GM23338 (cell line): ENCODE data around the gene BEND4. TPM values are rescaled to one million over a fixed set of nuclear protein-coding genes. Genes with fewer than 3 reads are reported as not detected.

ENCODE experiments used
- ATAC-seq: fragments of 200-7000 bp; cut with Tn5 transposase; 3 replicates; pipeline ENCODE4 v1.9.1; 2020
- DNase-seq: peaks from one replicate; pipeline ENCODE4 v3.0.0-alpha.2; 2015; ENCODE audit warnings: low spot score
- H2AFZ ChIP-seq: fragments of 200-600 bp; sonication (generic); 2 replicates; pipeline ENCODE4 v1.8.0; 2016; ENCODE audit warnings: antibody characterized with exemption, mild to moderate bottlenecking, moderate library complexity
- H3F3A ChIP-seq: fragments of 200-600 bp; sonication (generic); replicated peaks from 2 replicates; pipeline ENCODE4 v1.8.0; 2017; ENCODE audit warnings: antibody characterized with exemption, mixed run types, low read depth
- H3K27ac ChIP-seq: fragments of 200-600 bp; sonication (generic); 2 replicates; pipeline ENCODE4 v1.6.1; 2016; ENCODE audit warnings: low read depth
- H3K27me3 ChIP-seq: fragments of 200-600 bp; sonication (generic); 2 replicates; pipeline ENCODE4 v1.8.0; 2016; ENCODE audit warnings: mild to moderate bottlenecking, mixed run types, moderate library complexity; ENCODE audit not compliant: insufficient read depth
- H3K36me3 ChIP-seq: fragments of 200-600 bp; sonication (generic); 2 replicates; pipeline ENCODE4 v1.8.0; 2016; ENCODE audit warnings: mild to moderate bottlenecking; ENCODE audit not compliant: insufficient read depth
- H3K4me1 ChIP-seq: fragments of 200-600 bp; sonication (generic); 2 replicates; pipeline ENCODE4 v1.8.0; 2016; ENCODE audit warnings: mild to moderate bottlenecking, moderate library complexity; ENCODE audit not compliant: insufficient read depth
- H3K4me2 ChIP-seq: fragments of 200-600 bp; sonication (generic); 2 replicates; pipeline ENCODE4 v1.7.1; 2017; ENCODE audit warnings: mixed run types
- H3K4me3 ChIP-seq: fragments of 200-600 bp; sonication (generic); 2 replicates; pipeline ENCODE4 v1.6.1; 2016; ENCODE audit warnings: mixed run types
- H3K79me2 ChIP-seq: fragments of 200-600 bp; sonication (generic); replicated peaks from 2 replicates; pipeline ENCODE4 v1.8.0; 2017; ENCODE audit warnings: mild to moderate bottlenecking; ENCODE audit not compliant: insufficient read depth
- H3K9me2 ChIP-seq: fragments of 200-600 bp; sonication (generic); 2 replicates; pipeline ENCODE4 v1.8.0; 2017; ENCODE audit not compliant: insufficient read depth
- H4K20me1 ChIP-seq: fragments of 200-600 bp; sonication (generic); replicated peaks from 2 replicates; pipeline ENCODE4 v1.8.0; 2017; ENCODE audit warnings: mild to moderate bottlenecking; ENCODE audit not compliant: insufficient read depth
- H3K27ac Mint-ChIP-seq: 2 replicates; pipeline ENCODE4 v1.8.0; 2020; ENCODE audit warnings: inconsistent platforms, mild to moderate bottlenecking, moderate library complexity, mixed read lengths
- H3K27me3 Mint-ChIP-seq: 3 replicates; pipeline ENCODE4 v1.8.0; 2022; ENCODE audit warnings: low read depth, mild to moderate bottlenecking, moderate library complexity, mixed read lengths, inconsistent platforms; ENCODE audit not compliant: insufficient read depth, poor library complexity
- H3K36me3 Mint-ChIP-seq: 3 replicates; pipeline ENCODE4 v1.8.0; 2021; ENCODE audit warnings: low read depth, mild to moderate bottlenecking, inconsistent platforms, moderate library complexity, mixed read lengths
- H3K4me1 Mint-ChIP-seq: 3 replicates; pipeline ENCODE4 v1.8.0; 2020; ENCODE audit warnings: mild to moderate bottlenecking, inconsistent platforms, mixed read lengths
- H3K4me3 Mint-ChIP-seq: 3 replicates; pipeline ENCODE4 v1.8.0; 2021; ENCODE audit warnings: moderate library complexity, mild to moderate bottlenecking, inconsistent platforms, mixed read lengths
- H3K9me3 Mint-ChIP-seq: 3 replicates; pipeline ENCODE4 v1.8.0; 2020; ENCODE audit warnings: moderate library complexity, mild to moderate bottlenecking, inconsistent platforms, mixed read lengths
- CREB1 ChIP-seq: fragments of 250-450 bp; sonication (Bioruptor Pico); IDR thresholded peaks from 2 replicates; pipeline ENCODE4 v1.5.0; 2020; ENCODE audit warnings: low read depth, mild to moderate bottlenecking, moderate library complexity
- EZH2 ChIP-seq: fragments of 200-600 bp; sonication (generic); IDR thresholded peaks from one replicate; pipeline ENCODE4 v1.8.0; 2017; ENCODE audit warnings: antibody characterized with exemption, mild to moderate bottlenecking, low read depth; ENCODE audit not compliant: unreplicated experiment
- NANOG ChIP-seq: IDR thresholded peaks from 2 replicates; pipeline ENCODE4 v1.6.1; 2016; ENCODE audit warnings: antibody characterized with exemption, borderline replicate concordance
- POLR2AphosphoS5 ChIP-seq: IDR thresholded peaks from 2 replicates; pipeline ENCODE4 v1.6.1; 2016; ENCODE audit warnings: antibody characterized with exemption, low read depth
- REST ChIP-seq: IDR thresholded peaks from one replicate; pipeline ENCODE4 v1.6.1; 2018; ENCODE audit warnings: antibody characterized with exemption; ENCODE audit not compliant: unreplicated experiment
- ZNF114 ChIP-seq: fragments of 250-450 bp; sonication (Bioruptor Pico); IDR thresholded peaks from 2 replicates; pipeline ENCODE4 v1.5.0; 2020; ENCODE audit warnings: mild to moderate bottlenecking, moderate library complexity
- ZNF331 ChIP-seq: fragments of 250-450 bp; sonication (Bioruptor Pico); IDR thresholded peaks from 2 replicates; pipeline ENCODE4 v1.5.0; 2020; ENCODE audit warnings: low read depth, mild to moderate bottlenecking, moderate library complexity
- ZNF462 ChIP-seq: fragments of 250-450 bp; sonication (Bioruptor Pico); IDR thresholded peaks from 2 replicates; pipeline ENCODE4 v1.5.0; 2020; ENCODE audit warnings: mild to moderate bottlenecking, moderate library complexity
- polyA plus RNA-seq: library from polyadenylated mRNA; unstranded; fragments of >200 nt; fragmentation: Nextera tagmentation; extraction: Ambion mirVana; gene quantifications from 2 replicates; pipeline ENCODE4 v1.2.1, GENCODE V29; 2016
- total RNA-seq: library from RNA; depleted of rRNA; stranded (reverse); fragments of >200 nt; shearing (Covaris generic); gene quantifications from 2 replicates; pipeline ENCODE4 v1.2.3, GENCODE V29; 2014

The BEND4 gene
- total and polyA plus RNA-seq, 2 experiments from 2014 or later: 13.5 to 60.2 TPM

DNA sequence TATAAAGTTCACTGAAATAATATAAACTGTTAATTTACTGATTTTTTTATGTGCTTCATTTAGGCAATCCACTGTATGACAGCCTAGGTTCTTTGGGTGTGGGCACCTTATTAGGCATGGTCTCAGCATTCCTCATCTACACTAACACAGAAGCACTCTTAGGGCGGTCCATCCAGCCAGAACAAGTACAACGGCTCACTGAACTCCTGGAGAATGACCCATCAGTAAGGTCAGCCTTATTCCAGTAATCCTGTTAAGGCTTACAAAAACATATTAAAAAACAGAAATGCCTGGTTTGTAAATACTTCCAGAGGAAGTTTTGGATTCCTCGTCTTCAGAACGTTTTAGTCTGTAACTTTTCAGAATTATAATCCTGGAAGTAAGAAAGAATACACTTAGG, 82.0 kb downstream of the BEND4 start:
- Mint-ChIP-seq H3K27me3 (no peaks in the 10 kb centered on the region), H3K27ac (no peak overlapping the region), H3K4me3 (no peak overlapping the region), H3K36me3 (peaks cover 16% of the 10 kb centered on the region; the same call in 2 of the 3 replicates), H3K9me3 (no peaks in the 10 kb centered on the region), H3K4me1 (no peaks in the 10 kb centered on the region)
- Histone ChIP-seq H3K4me1 (no peaks in the 10 kb centered on the region), H3K27me3 (no peaks in the 10 kb centered on the region), H3K36me3 (no peaks in the 10 kb centered on the region), H2AFZ (no peak overlapping the region), H3K79me2 (no peaks in the 10 kb centered on the region), H3K27ac (no peak overlapping the region), H3K9me2 (no peaks in the 10 kb centered on the region), H4K20me1 (no peaks in the 10 kb centered on the region), H3K4me2 (no peak overlapping the region), H3K4me3 (no peak overlapping the region), H3F3A (no peaks in the 10 kb centered on the region)
- ATAC-seq: no peak
- no peak for DNase-seq
- TF ChIP-seq REST (no peak), ZNF331 (CRISPR knock-in tag) (no peak), EZH2 (no peak), POLR2AphosphoS5 (no peak)

DNA sequence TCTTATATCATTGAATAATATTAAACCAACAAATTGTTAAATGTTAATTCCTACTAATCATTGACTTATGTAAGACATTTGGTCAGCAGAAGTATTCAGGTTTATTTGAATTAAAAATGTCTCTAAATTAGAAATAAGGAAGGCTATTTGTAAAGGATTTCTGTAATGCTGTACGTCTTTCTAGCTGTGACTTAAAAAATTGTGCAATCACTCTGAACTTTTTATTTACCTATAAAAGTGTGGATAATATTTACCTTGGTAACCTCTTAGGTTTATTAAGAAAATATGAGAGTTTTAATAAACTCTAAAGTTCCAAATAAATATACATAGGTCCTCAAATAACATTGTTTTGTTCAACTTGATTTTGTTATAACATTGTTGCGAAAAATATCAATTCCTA, 85.2 kb downstream of the BEND4 start:
- no peaks in the 10 kb centered on the region for H3K4me1 Mint-ChIP-seq
- no peaks in the 10 kb centered on the region for H3K79me2 ChIP-seq
- peaks cover 9% of the 10 kb centered on the region; the same call in 2 of the 3 replicates for H3K36me3 Mint-ChIP-seq
- no peak for DNase-seq
- H3K27ac ChIP-seq: no peak overlapping the region
- no peaks in the 10 kb centered on the region for H4K20me1 ChIP-seq
- no peaks in the 10 kb centered on the region for H3K36me3 ChIP-seq
- no peaks in the 10 kb centered on the region for H3K27me3 Mint-ChIP-seq
- no peaks in the 10 kb centered on the region for H3K4me1 ChIP-seq
- H3K4me2 ChIP-seq: no peak overlapping the region
- no peak overlapping the region for H3K4me3 Mint-ChIP-seq
- ATAC-seq: no peak
- no peaks in the 10 kb centered on the region for H3K9me3 Mint-ChIP-seq
- H3K27me3 ChIP-seq: no peaks in the 10 kb centered on the region
- H3F3A ChIP-seq: no peaks in the 10 kb centered on the region
- H3K27ac Mint-ChIP-seq: no peak overlapping the region
- TF ChIP-seq EZH2: no peak
- no peak for TF ChIP-seq ZNF462 (CRISPR knock-in tag)
- TF ChIP-seq NANOG: no peak
- TF ChIP-seq ZNF114 (CRISPR knock-in tag): no peak
- TF ChIP-seq POLR2AphosphoS5: no peak
- no peak for TF ChIP-seq REST
- TF ChIP-seq CREB1 (CRISPR knock-in tag): no peak
- H2AFZ ChIP-seq: no peak overlapping the region
- no peaks in the 10 kb centered on the region for H3K9me2 ChIP-seq
- no peak overlapping the region for H3K4me3 ChIP-seq
